ENCODE results near the gene CD28.
"Not testable (repeated sequence)": the region's sequence is repeated elsewhere in the genome, so short reads cannot be mapped to it uniquely, and the experiment has no call there.

The CD28 gene

GRCh38 chr2:203784710-203785270, 78.4 kb downstream of the CD28 start:
- not testable (repeated sequence) for DNase-seq (ENCODE audit: low read depth in 2 of 2)

- not testable (repeated sequence) for DNase-seq (ENCODE audit: low read depth in 2 of 2)
Measured at GRCh38 chr2:203785391-203786110, 79.1 kb downstream of the CD28 start.

DNA sequence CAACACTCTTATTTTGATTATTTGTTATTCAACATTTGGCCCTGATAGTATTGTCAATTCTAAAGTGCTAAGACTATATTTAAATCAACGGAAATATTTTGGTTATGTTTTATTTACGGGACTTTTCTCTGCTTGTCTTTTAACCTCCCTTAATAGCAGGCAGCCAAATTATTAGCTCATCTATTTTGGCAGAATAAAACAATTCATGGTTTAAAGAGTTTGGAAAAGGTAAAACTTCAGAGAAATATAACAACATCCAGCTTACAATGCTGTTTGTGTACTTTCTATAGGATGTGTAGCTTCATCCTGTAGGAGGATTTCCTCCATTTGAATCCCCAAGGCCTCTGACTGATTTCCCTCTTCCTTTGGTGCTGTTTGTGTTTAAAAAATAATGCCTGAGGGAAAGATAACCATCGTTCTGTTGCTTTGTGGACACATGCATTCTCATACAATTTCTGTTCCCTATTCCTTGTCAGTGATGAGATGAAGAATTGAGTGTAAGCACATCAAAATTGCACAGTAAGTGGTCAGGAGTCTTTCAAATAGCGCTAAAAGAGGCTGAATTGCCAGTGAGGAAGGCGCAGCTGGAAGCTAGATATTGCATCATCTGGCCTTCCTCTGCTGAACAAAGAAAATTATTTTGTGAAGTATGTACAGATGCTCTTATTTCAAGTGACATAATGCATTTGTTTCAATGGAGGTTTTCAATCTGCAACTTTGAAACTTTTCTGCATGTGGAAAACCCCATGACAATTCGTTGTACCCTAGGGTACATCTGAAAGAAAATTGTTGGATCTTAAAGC, 80.3 kb downstream of the CD28 start:
- no peak for DNase-seq (ENCODE audit: low read depth in 2 of 2)

GRCh38 chr2:203787979-203788378, 81.5 kb downstream of the CD28 start:
- no peak for DNase-seq (ENCODE audit: low read depth in 2 of 2)
